HepG2 (cell line): Measurements from ENCODE around the gene POLR3H. TPM values are rescaled to one million over a fixed set of nuclear protein-coding genes. Genes with fewer than 3 reads are reported as not detected.

ENCODE experiments used
- ATAC-seq: fragments of 200-7000 bp; cut with Tn5 transposase; 3 replicates; pipeline ENCODE4 v1.9.1; 2020; ENCODE audit warnings: mild to moderate bottlenecking, moderate library complexity
- BruUV-seq: library from RNA; stranded (reverse); fragments of 400-500 nt; replicated peaks from 2 replicates; lab custom pipeline; 2021; lab: Mats Ljungman, UMichigan
- CTCF ChIA-PET: fragments of 300-600 bp; formaldehyde crosslinking; extraction: SDS; loops from one replicate; lab custom pipeline; 2021; ENCODE audit warnings: low total read pairs, inconsistent platforms, low intra/inter-chr PET ratio; lab: Yijun Ruan, JAX
- POLR2A ChIA-PET: fragments of 350-600 bp; sonication (Branson Sonifier 250); formaldehyde crosslinking; loops from one replicate; lab custom pipeline; 2020; ENCODE audit warnings: antibody characterized with exemption, inconsistent platforms; lab: Yijun Ruan, JAX
- DNase-seq: peaks from one replicate; pipeline ENCODE4 v3.0.0-alpha.2; 2015; ENCODE audit warnings: low spot score
- FAIRE-seq: peaks from 3 replicates; lab custom pipeline; 2011; peaks lifted over from hg19 to GRCh38; lab: Jason Lieb, UNC
- H2AFZ ChIP-seq: one replicate; pipeline ENCODE4 v1.6.1; 2011; ENCODE audit warnings: low read length, inconsistent platforms
- H3K27ac ChIP-seq: fragments of 300-600 bp; 3 replicates; pipeline ENCODE4 v1.8.0; 2011; ENCODE audit warnings: mixed run types, mild to moderate bottlenecking, mixed read lengths, low read length, inconsistent platforms; ENCODE audit not compliant: insufficient read depth; ENCODE audit errors: extremely low read length
- H3K27me3 ChIP-seq, 2 experiments: fragments of 200-600 bp in 1 of 2; 2 replicates in 1 of 2; 3 replicates in 1 of 2; pipeline versions ENCODE4 v1.6.0 to v1.8.0; 2011; ENCODE audit warnings: low read length in 2 of 2, mild to moderate bottlenecking in 2 of 2, moderate library complexity in 2 of 2, inconsistent platforms in 1 of 2; ENCODE audit not compliant: insufficient read depth in 2 of 2, control insufficient read depth in 1 of 2
- H3K36me3 ChIP-seq, 2 experiments: fragments of 200-600 bp in 1 of 2; replicated peaks in 1 of 2; 2 replicates in 1 of 2; 3 replicates in 1 of 2; pipeline versions ENCODE4 v1.5.1 to v1.8.0; 2011; ENCODE audit warnings: low read length in 2 of 2, inconsistent platforms in 1 of 2; ENCODE audit not compliant: insufficient read depth in 2 of 2, control insufficient read depth in 1 of 2
- H3K4me1 ChIP-seq: 2 replicates; pipeline ENCODE4 v1.5.1; 2012; ENCODE audit warnings: low read length, inconsistent platforms; ENCODE audit not compliant: insufficient read depth
- H3K4me2 ChIP-seq: 2 replicates; pipeline ENCODE4 v1.6.0; 2011; ENCODE audit warnings: low read depth, low read length, inconsistent platforms
- H3K4me3 ChIP-seq, 3 experiments: fragments of 200-600 bp in 1 of 3; sonication (generic), shearing (Covaris generic) in 1 of 3; replicated peaks in 1 of 3; 2 replicates each; pipeline ENCODE4 v1.5.1; 2011 to 2016; ENCODE audit warnings: low read length in 3 of 3, inconsistent platforms in 2 of 3, low read depth in 2 of 3, mild to moderate bottlenecking in 2 of 3, control low read depth in 1 of 3, mixed read lengths in 1 of 3; ENCODE audit not compliant: insufficient read depth in 1 of 3
- H3K79me2 ChIP-seq: one replicate; pipeline ENCODE4 v1.6.1; 2011; ENCODE audit warnings: low read length, inconsistent platforms; ENCODE audit not compliant: insufficient read depth
- H3K9ac ChIP-seq: 2 replicates; pipeline ENCODE4 v1.6.0; 2011; ENCODE audit warnings: mild to moderate bottlenecking, low read depth, low read length, inconsistent platforms; ENCODE audit not compliant: insufficient read depth
- H3K9me3 ChIP-seq: 2 replicates; pipeline ENCODE4 v1.5.1; 2012; ENCODE audit warnings: mild to moderate bottlenecking, low read length
- H4K20me1 ChIP-seq: 2 replicates; pipeline ENCODE4 v1.6.0; 2011; ENCODE audit warnings: inconsistent platforms, mild to moderate bottlenecking, low read length, moderate library complexity; ENCODE audit not compliant: insufficient read depth
- RXRA ChIP-seq: sonication (generic); formaldehyde crosslinking; IDR thresholded peaks from 2 replicates; pipeline ENCODE4 v1.5.1; 2020; ENCODE audit warnings: missing genetic modification reagents
- SRSF1 ChIP-seq: fragments of 200-400 bp; formaldehyde crosslinking; optimal IDR thresholded peaks from 2 replicates; pipeline ENCODE3; 2017; ENCODE audit warnings: mild to moderate bottlenecking, low read depth, low read length, moderate library complexity
- ZFX ChIP-seq: sonication (generic); formaldehyde crosslinking; IDR thresholded peaks from 2 replicates; pipeline ENCODE4 v1.4.0; 2020; ENCODE audit warnings: mild to moderate bottlenecking, low read depth, missing genetic modification reagents, moderate library complexity
- ZNF362 ChIP-seq: sonication (generic); formaldehyde crosslinking; IDR thresholded peaks from 2 replicates; pipeline ENCODE4 v1.4.0; 2020; ENCODE audit warnings: missing genetic modification reagents, mild to moderate bottlenecking, borderline replicate concordance
- ZNF720 ChIP-seq: sonication (generic); formaldehyde crosslinking; IDR thresholded peaks from 2 replicates; pipeline ENCODE4 v1.4.0; 2020; ENCODE audit warnings: missing genetic modification reagents
- WGBS: methylation state at CpG from one replicate; pipeline ENCODE4 v1.1.6; 2017; ENCODE audit warnings: low lambda C conversion rate; 5-methylcytosine and 5-hydroxymethylcytosine counted together
- in situ Hi-C: cut with HindIII; loops from 2 replicates; pipeline ENCODE4 v1.10.0; 2017; ENCODE audit warnings: low pct_unique_long_range_greater_than_20kb; ENCODE audit not compliant: extremely low pct_ligation_motif_present
- intact Hi-C: fragments of 100-400 bp; cut with micrococcal nuclease; formaldehyde crosslinking; loops from one replicate; pipeline ENCODE4 v1.10.0; 2022; ENCODE audit not compliant: unreplicated experiment
- polyA plus RNA-seq, 8 experiments: library from polyadenylated mRNA; depleted of rRNA in 3 of 8; stranded (reverse) in 7 of 8; unstranded in 1 of 8; fragments of >200 nt; fragmentation: Illumina TruSeq in 4 of 8; extraction: Trizol in 4 of 8; gene quantifications; 2 replicates each; pipeline versions ENCODE4 v1.2.1 to v1.2.3, GENCODE V29; 2011 to 2016; ENCODE audit warnings: low read depth in 4 of 8, missing spikeins in 1 of 8, mixed read lengths in 1 of 8; ENCODE audit not compliant: insufficient read depth in 1 of 8
- total RNA-seq, 5 experiments: library from RNA; depleted of rRNA; stranded (reverse); fragments of >200 nt; fragmentation: Illumina TruSeq; extraction: Trizol; gene quantifications; 2 replicates each; pipeline ENCODE4 v1.2.3, GENCODE V29; 2016; ENCODE audit warnings: low read depth in 1 of 5
- TF ChIP-seq, protein P1 (sequence below): sonication (generic); formaldehyde crosslinking; IDR thresholded peaks from 2 replicates; pipeline ENCODE4 v1.5.1; 2020; ENCODE audit warnings: mild to moderate bottlenecking, missing genetic modification reagents, moderate library complexity

POLR3H gene
- total and polyA plus RNA-seq, 2 of the 13 experiments (the other 11 are each of a cell fraction or from before 2014, with no cell fraction given) = 10.3 to 28.6 TPM

DNA sequence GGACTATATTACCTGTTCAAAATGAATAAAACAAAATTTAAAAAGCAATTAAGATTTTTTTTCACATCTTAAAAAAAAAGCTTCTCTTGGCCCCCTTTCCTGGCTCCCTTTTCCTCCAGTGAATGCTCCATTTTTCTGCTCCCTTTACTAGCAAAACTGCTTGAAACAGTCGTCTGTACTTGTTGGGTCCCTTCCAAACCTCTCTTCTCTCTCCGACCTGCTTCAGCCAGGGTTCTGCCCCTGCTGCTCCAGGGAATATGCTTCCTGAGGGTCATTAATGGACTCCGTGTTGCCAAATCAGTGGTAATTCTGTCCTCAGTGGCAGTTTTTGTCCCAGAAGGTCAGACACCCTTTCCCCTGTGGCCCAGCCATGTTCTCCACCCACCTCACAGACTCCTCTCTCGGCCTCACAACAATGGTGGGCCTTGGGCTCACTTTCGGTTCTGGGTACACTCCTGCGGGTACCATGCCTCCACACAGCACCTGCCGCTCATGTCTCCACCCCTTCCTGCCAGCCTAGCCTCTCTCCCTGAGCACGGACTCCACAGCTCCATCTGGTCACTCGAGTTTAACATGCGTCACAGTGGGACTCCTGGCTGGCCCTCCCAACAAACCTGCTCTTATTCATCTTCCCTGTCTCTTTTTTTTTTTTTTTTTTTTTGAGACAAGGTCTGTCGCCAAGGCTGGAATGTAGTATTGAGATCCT, 7.8 kb upstream of the POLR3H start:
- CTCF ChIA-PET = no interaction called here
- Histone ChIP-seq H3K4me3 (peak overlapping the region; percentile 2 to 47 (median 14); a peak in 5 of 6 replicates), H3K36me3 (no peaks in the 10 kb centered on the region), H3K27ac (peak overlapping the region; percentile 9), H4K20me1 (no peaks in the 10 kb centered on the region), H3K4me2 (peak overlapping the region; percentile 51), H3K9ac (peak overlapping the region; percentile 45; the same call in 1 of the 2 replicates), H3K79me2 (no peaks in the 10 kb centered on the region), H3K4me1 (peaks cover 85% of the 10 kb centered on the region), H3K9me3 (no peaks in the 10 kb centered on the region), H2AFZ (peak overlapping the region; percentile 67), H3K27me3 (no peaks in the 10 kb centered on the region; a peak in 2 of 5 replicates)
- in situ Hi-C loops = no loop called here
- TF ChIP-seq ZNF362 (CRISPR knock-in tag) = peak; percentile 40; the same call in 1 of the 2 replicates
- TF ChIP-seq, protein P1, sequence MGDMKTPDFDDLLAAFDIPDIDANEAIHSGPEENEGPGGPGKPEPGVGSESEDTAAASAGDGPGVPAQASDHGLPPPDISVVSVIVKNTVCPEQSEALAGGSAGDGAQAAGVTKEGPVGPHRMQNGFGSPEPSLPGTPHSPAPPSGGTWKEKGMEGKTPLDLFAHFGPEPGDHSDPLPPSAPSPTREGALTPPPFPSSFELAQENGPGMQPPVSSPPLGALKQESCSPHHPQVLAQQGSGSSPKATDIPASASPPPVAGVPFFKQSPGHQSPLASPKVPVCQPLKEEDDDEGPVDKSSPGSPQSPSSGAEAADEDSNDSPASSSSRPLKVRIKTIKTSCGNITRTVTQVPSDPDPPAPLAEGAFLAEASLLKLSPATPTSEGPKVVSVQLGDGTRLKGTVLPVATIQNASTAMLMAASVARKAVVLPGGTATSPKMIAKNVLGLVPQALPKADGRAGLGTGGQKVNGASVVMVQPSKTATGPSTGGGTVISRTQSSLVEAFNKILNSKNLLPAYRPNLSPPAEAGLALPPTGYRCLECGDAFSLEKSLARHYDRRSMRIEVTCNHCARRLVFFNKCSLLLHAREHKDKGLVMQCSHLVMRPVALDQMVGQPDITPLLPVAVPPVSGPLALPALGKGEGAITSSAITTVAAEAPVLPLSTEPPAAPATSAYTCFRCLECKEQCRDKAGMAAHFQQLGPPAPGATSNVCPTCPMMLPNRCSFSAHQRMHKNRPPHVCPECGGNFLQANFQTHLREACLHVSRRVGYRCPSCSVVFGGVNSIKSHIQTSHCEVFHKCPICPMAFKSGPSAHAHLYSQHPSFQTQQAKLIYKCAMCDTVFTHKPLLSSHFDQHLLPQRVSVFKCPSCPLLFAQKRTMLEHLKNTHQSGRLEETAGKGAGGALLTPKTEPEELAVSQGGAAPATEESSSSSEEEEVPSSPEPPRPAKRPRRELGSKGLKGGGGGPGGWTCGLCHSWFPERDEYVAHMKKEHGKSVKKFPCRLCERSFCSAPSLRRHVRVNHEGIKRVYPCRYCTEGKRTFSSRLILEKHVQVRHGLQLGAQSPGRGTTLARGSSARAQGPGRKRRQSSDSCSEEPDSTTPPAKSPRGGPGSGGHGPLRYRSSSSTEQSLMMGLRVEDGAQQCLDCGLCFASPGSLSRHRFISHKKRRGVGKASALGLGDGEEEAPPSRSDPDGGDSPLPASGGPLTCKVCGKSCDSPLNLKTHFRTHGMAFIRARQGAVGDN (CRISPR knock-in tag) = peak; percentile 24; the same call in 1 of the 2 replicates
- no peak for TF ChIP-seq RXRA (CRISPR knock-in tag)
- peak; percentile 31 for TF ChIP-seq SRSF1
- TF ChIP-seq ZFX (CRISPR knock-in tag) = 0 out of 2 replicates have a peak, but pooled peaks have one; percentile 18
- no peak for TF ChIP-seq ZNF720 (CRISPR knock-in tag)
- no peak for ATAC-seq
- no peak for DNase-seq
- no TSS peak for BruUV-seq
- 33% methylated on average over 11 of the region's 11 CpGs for WGBS
- POLR2A ChIA-PET = interaction anchor here (0.6 to 4.5 kb wide), 9 partner anchors 8 to 171 kb away, joined by 3 to 35 read pairs (median 5); partner anchors contain the start of genes CSDC2 and PMM1
- intact Hi-C loops = no loop called here
- no peak for FAIRE-seq
